Stomach (tissue), 9 donors: Measurements from ENCODE around the gene TMEM72. TPM values are rescaled to one million over a fixed set of nuclear protein-coding genes. Genes with fewer than 3 reads are reported as not detected.
A peak's percentile ranks its signal among the peaks of the same experiment; 100 is the strongest.

Experiments used
- DNase-seq, 2 donors: peaks; one replicate each; pipeline versions ENCODE4 v3.0.0 to v3.0.0-alpha.2; 2013 to 2019
- H3K27ac ChIP-seq, 5 donors: fragments of 200-600 bp in 4 of 5; sonication (generic) in 4 of 5; one replicate each; pipeline ENCODE4 v1.5.1; 2013 to 2019; ENCODE audit warnings: mild to moderate bottlenecking in 1 of 5, moderate library complexity in 1 of 5
- H3K27me3 ChIP-seq, 3 donors: fragments of 200-600 bp; sonication (generic); one replicate each; pipeline ENCODE4 v1.5.1; 2017 to 2019; ENCODE audit warnings: mixed run types in 1 of 3
- H3K36me3 ChIP-seq, 4 donors: fragments of 200-600 bp; sonication (generic); 1 replicate in 3 of 4; 2 replicates in 1 of 4; pipeline ENCODE4 v1.5.1; 2016 to 2019
- H3K4me1 ChIP-seq, 4 donors: fragments of 200-600 bp; sonication (generic); one replicate each; pipeline ENCODE4 v1.5.1; 2016 to 2019
- H3K4me3 ChIP-seq, 4 donors: fragments of 200-600 bp; sonication (generic) in 3 of 4; one replicate each; pipeline ENCODE4 v1.5.1; 2016 to 2019; ENCODE audit warnings: mild to moderate bottlenecking in 1 of 4
- H3K9me3 ChIP-seq, 4 donors: fragments of 200-600 bp; sonication (generic); one replicate each; pipeline ENCODE4 v1.5.1; 2016 to 2019
- EP300 ChIP-seq: sonication (generic); formaldehyde crosslinking; IDR thresholded peaks from one replicate; pipeline ENCODE4 v1.6.1; 2017; ENCODE audit warnings: antibody characterized with exemption
- POLR2A ChIP-seq, 4 donors: fragments of 450-650 bp; IDR thresholded peaks; one replicate each; pipeline ENCODE4 v1.6.1; 2016; ENCODE audit warnings: antibody characterized with exemption in 4 of 4, control low read depth in 2 of 4, mild to moderate bottlenecking in 1 of 4, moderate library complexity in 1 of 4
- POLR2AphosphoS5 ChIP-seq, 3 donors: sonication (generic); formaldehyde crosslinking; IDR thresholded peaks; one replicate each; pipeline ENCODE4 v1.6.1; 2016; ENCODE audit warnings: antibody characterized with exemption in 3 of 3
- WGBS, 5 donors: extraction: QIAGEN DNeasy Blood & Tissue Kit in 3 of 5; methylation state at CpG; one replicate each; pipeline versions ENCODE4 v1.1.5 to v1.1.7; 2013 to 2018; 5-methylcytosine and 5-hydroxymethylcytosine counted together
- intact Hi-C: fragments of 100-400 bp; cut with DNase I; formaldehyde crosslinking; loops from one replicate; pipeline ENCODE4 v1.15.1; 2023; ENCODE audit warnings: low total_unique reads
- polyA plus RNA-seq, 3 donors: library from polyadenylated mRNA; stranded (reverse); fragments of 200-250 nt; gene quantifications; one replicate each; pipeline ENCODE4 v1.2.3, GENCODE V29; 2013
- total RNA-seq, 5 donors: library from RNA; depleted of rRNA; stranded (reverse); fragments of >200 nt; gene quantifications; one replicate each; pipeline versions ENCODE4 v1.1.0 to v1.2.3, GENCODE V29; 2014 to 2016
- TF ChIP-seq, protein P1 (sequence below), 7 experiments: fragments of 450-650 bp in 4 of 7; fragments of 200-600 bp in 3 of 7; sonication (generic) in 3 of 7; IDR thresholded peaks; one replicate each; pipeline ENCODE4 v1.5.1; 2016 to 2019; ENCODE audit warnings: antibody characterized with exemption in 7 of 7, control low read depth in 2 of 7, mild to moderate bottlenecking in 1 of 7
- donor health status: healthy with polysubstance abuse.
- donor health status: Bipolar disorder and iron deficiency.
- donor health status: healthy.

Gene TMEM72
- total and polyA plus RNA-seq, 8 donors, result 0.13 to 30.4 (median 1.3) TPM; not detected in 5

DNA sequence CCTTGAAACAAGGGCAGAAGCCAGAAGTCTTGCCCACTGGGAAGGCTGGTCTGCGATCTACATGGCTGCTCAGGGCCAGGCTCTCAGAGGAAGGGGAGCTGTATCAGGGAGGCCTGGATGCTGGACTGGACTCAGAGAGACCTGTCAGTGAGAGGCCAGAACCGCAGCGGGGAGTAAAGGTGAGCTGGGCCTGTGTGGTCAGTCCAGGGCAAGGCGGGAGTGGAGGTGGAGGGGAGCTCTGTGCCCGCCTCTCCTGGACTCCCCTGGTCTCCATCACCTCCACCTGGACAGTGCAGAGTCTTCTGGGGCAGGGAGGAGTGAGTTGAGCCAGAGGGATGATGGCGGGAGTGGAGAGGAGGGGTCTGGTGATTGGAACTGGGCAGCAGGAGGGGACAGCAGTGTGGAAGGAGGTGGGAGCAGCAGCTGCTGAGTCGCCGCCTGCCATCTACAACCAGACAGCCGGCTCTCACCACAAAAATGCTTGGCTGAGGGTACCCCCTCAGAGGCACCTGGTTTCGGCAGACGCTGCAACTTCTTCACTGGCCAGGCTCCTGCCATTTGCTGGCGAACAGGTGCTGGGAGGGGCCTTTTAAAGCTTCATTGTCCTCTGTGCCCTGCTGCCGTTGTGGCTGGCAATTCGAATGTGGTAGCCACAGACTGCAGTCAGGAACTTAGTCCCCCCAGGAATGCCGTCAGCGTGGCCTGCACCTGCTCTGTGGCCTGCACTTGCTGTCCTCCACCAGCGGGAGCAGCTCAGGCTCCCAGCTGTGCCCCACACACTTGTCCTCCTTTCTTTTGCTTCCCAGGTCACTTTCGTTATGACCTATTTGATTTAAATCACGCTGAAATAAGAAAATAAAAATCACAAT lies 52.0 kb downstream of the TMEM72 start:
- H3K4me3 ChIP-seq, result peak overlapping the region; percentile 7 to 32 (median 14)
- TF ChIP-seq POLR2AphosphoS5 (IDR thresholded peaks at IDR 0.05) (no peak), EP300 (no peak), POLR2A (IDR thresholded peaks at IDR 0.05) (no peak)
- TF ChIP-seq, protein P1, sequence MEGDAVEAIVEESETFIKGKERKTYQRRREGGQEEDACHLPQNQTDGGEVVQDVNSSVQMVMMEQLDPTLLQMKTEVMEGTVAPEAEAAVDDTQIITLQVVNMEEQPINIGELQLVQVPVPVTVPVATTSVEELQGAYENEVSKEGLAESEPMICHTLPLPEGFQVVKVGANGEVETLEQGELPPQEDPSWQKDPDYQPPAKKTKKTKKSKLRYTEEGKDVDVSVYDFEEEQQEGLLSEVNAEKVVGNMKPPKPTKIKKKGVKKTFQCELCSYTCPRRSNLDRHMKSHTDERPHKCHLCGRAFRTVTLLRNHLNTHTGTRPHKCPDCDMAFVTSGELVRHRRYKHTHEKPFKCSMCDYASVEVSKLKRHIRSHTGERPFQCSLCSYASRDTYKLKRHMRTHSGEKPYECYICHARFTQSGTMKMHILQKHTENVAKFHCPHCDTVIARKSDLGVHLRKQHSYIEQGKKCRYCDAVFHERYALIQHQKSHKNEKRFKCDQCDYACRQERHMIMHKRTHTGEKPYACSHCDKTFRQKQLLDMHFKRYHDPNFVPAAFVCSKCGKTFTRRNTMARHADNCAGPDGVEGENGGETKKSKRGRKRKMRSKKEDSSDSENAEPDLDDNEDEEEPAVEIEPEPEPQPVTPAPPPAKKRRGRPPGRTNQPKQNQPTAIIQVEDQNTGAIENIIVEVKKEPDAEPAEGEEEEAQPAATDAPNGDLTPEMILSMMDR (IDR thresholded peaks at IDR 0.05), result no peak
- H3K36me3 ChIP-seq, result no peaks in the 10 kb centered on the region
- no peaks in the 10 kb centered on the region for H3K9me3 ChIP-seq
- peak overlapping the region in 4 of 5 donors; percentile 45 to 92 (median 70) for H3K27ac ChIP-seq
- H3K27me3 ChIP-seq, result no peaks in the 10 kb centered on the region
- peak in 1 of 2 donors; percentile 56 for DNase-seq
- intact Hi-C loops, result no loop called here
- peaks cover 55 to 92% (median 76%) of the 10 kb centered on the region in 4 donors for H3K4me1 ChIP-seq
- 78 to 83% (median 78%) methylated on average over 16 to 19 of the region's 19 CpGs for WGBS, 5 donors

DNA sequence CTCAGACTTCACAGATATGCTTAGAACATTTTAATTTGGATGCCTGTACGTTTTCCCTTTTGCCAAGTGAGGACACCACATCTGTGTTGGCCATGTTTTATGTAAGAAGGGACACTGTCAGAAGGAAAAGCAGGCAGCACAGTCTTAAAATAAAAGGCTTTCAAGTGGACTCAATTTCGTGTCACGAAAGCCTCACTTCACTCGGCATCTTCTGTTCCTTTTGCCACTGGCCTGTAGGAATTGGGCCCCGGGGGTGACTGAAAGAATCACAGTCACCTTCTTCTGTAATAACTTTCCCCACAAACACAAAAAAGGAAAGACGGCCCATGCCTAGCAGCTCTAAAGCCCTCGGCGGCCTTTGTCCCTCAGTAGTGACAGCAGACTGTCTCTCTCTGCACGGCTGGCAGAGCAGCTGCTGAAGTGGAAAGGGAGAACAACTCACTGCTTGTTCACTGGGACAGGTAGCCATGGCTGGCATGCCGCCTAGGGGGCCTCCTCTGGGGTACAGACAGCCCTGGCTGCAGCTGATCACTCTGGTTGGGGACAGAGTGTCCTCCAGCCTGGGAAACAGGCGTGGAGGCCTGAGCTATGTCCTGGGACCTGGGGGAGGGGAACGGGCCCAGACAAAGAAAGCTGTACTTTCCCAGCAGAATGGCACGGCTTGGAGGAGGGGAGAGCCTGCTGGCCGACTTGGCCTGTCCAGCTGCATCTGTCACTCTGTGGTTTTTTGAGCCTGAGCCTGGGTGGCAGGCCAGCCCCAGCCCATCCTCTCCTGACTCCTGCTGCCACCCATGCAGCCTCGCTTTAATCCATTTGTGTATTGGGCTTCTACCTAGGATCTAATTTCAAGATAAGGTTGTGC lies 52.9 kb downstream of the TMEM72 start:
- peak in 2 of 3 donors; percentile 10 to 50 for TF ChIP-seq POLR2AphosphoS5 (IDR thresholded peaks at IDR 0.05)
- no peak for TF ChIP-seq POLR2A (IDR thresholded peaks at IDR 0.05)
- H3K27ac ChIP-seq, result peak overlapping the region; percentile 43 to 92 (median 68)
- peak; percentile 70 to 77 for DNase-seq
- H3K36me3 ChIP-seq, result no peaks in the 10 kb centered on the region
- no peaks in the 10 kb centered on the region for H3K9me3 ChIP-seq
- peaks cover 50 to 92% (median 75%) of the 10 kb centered on the region in 4 donors for H3K4me1 ChIP-seq
- H3K27me3 ChIP-seq, result no peaks in the 10 kb centered on the region
- WGBS, 5 donors, result 46 to 62% (median 53%) methylated on average over 14 to 15 of the region's 15 CpGs
- peak overlapping the region in 3 of 4 donors; percentile 2 to 16 (median 10) for H3K4me3 ChIP-seq
- intact Hi-C loops, result no loop called here

DNA sequence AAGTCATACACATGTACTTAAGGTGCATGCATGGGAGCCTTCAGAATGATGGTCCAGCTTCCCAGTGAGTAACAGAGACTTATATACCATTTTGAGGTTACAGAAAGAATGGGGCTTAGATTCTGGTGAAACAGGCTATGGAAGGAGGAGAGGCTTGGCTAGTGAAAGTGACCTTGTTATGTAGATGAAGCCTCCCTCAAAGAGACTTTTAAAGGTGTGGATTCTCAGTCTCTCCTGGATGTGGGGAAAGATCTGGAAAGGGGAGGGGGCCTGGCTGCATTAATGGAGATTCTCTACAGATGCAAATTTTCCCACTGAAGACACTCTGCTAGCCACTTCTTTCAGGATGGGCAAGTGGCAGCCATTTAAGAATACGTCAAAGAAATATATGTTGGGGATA lies 54.0 kb downstream of the TMEM72 start:
- no peak for DNase-seq
- H3K36me3 ChIP-seq, result peaks cover 3 to 9% (median 6%) of the 10 kb centered on the region in 4 donors
- no peak overlapping the region for H3K4me3 ChIP-seq
- H3K27ac ChIP-seq, result peak overlapping the region in 4 of 5 donors; percentile 45 to 92 (median 60)
- TF ChIP-seq POLR2A (IDR thresholded peaks at IDR 0.05) (no peak), EP300 (no peak), POLR2AphosphoS5 (IDR thresholded peaks at IDR 0.05) (no peak)
- TF ChIP-seq, protein P1 (IDR thresholded peaks at IDR 0.05), result no peak
- H3K9me3 ChIP-seq, result no peaks in the 10 kb centered on the region
- intact Hi-C loops, result loop anchor here (5.0 kb wide), 1 partner anchor 33 kb away; no protein-coding TSS in a partner anchor
- no peaks in the 10 kb centered on the region for H3K27me3 ChIP-seq
- peaks cover 44 to 94% (median 74%) of the 10 kb centered on the region in 4 donors for H3K4me1 ChIP-seq
- 91 to 100% (median 97%) methylated on average over 1 of the region's 1 CpG for WGBS, 5 donors

DNA sequence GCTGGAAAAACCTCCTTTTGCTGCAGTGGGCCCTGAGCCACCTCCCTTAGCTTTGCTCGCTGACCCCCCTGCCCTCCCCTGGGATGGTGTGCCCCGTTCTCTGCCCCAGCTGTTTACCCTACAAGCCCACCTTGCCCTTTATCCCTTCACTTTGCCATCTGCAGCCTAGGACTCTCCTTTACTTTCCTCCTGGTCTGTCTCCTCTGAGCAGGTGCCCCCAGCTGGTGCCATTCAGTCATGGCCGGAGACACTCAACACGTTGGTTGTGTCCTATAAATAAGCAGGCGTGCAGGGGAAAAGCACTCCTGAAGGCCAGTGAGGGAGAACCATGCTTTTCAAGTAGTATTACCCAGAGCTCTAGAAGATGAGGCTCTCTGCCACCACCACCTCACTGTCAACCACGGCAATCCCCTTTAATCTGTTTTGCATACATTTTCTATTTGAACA lies 54.5 kb downstream of the TMEM72 start:
- no peaks in the 10 kb centered on the region for H3K9me3 ChIP-seq
- peaks cover 38 to 88% (median 68%) of the 10 kb centered on the region in 4 donors for H3K4me1 ChIP-seq
- peaks cover 4 to 15% (median 11%) of the 10 kb centered on the region in 4 donors for H3K36me3 ChIP-seq
- intact Hi-C loops, result loop anchor here (5.0 kb wide), 1 partner anchor 33 kb away; no protein-coding TSS in a partner anchor
- no peak overlapping the region for H3K4me3 ChIP-seq
- peak overlapping the region in 4 of 5 donors; percentile 38 to 92 (median 48) for H3K27ac ChIP-seq
- DNase-seq, result no peak
- TF ChIP-seq POLR2A (IDR thresholded peaks at IDR 0.05) (no peak), POLR2AphosphoS5 (IDR thresholded peaks at IDR 0.05) (no peak), EP300 (no peak)
- TF ChIP-seq, protein P1 (IDR thresholded peaks at IDR 0.05), result no peak
- H3K27me3 ChIP-seq, result no peaks in the 10 kb centered on the region
- WGBS, 5 donors, result 76 to 89% (median 86%) methylated on average over 6 of the region's 6 CpGs
